PFSK-1 (cell line): ENCODE data around the gene CD83.

Source experiments
- FOXP2 ChIP-seq: optimal IDR thresholded peaks from 2 replicates; pipeline ENCODE3; 2011; ENCODE audit warnings: borderline replicate concordance, control low read depth, inconsistent platforms; ENCODE audit not compliant: insufficient read depth; ENCODE audit errors: extremely low read length, extremely low read depth
- POLR2AphosphoS5 ChIP-seq: IDR thresholded peaks from 2 replicates; pipeline ENCODE4 v1.6.1; 2012; ENCODE audit warnings: low read depth, mild to moderate bottlenecking, control low read depth, low read length, moderate library complexity
- SIN3A ChIP-seq: IDR thresholded peaks from 2 replicates; pipeline ENCODE4 v1.6.1; 2012; ENCODE audit warnings: mild to moderate bottlenecking, low read length, moderate library complexity, borderline replicate concordance; ENCODE audit not compliant: insufficient read depth
- TAF1 ChIP-seq: IDR thresholded peaks from 2 replicates; pipeline ENCODE4 v1.6.1; 2012; ENCODE audit warnings: low read length, control low read depth, borderline replicate concordance; ENCODE audit not compliant: insufficient read depth
- TF ChIP-seq, protein P1 (sequence below), 2 experiments: IDR thresholded peaks; 2 replicates each; pipeline versions ENCODE4 v1.6.1 to v1.8.0; 2011 to 2012; ENCODE audit warnings: low read depth in 2 of 2, low read length in 2 of 2, control low read depth in 1 of 2, inconsistent platforms in 1 of 2, mild to moderate bottlenecking in 1 of 2, moderate library complexity in 1 of 2; ENCODE audit not compliant: insufficient read depth in 1 of 2

The CD83 gene

GRCh38 chr6:14084388-14084787 lies 33.2 kb upstream of the CD83 start:
- TF ChIP-seq SIN3A: no peak
- no peak for TF ChIP-seq FOXP2

GRCh38 chr6:14085176-14085787 lies 32.3 kb upstream of the CD83 start:
- TF ChIP-seq, protein P1, sequence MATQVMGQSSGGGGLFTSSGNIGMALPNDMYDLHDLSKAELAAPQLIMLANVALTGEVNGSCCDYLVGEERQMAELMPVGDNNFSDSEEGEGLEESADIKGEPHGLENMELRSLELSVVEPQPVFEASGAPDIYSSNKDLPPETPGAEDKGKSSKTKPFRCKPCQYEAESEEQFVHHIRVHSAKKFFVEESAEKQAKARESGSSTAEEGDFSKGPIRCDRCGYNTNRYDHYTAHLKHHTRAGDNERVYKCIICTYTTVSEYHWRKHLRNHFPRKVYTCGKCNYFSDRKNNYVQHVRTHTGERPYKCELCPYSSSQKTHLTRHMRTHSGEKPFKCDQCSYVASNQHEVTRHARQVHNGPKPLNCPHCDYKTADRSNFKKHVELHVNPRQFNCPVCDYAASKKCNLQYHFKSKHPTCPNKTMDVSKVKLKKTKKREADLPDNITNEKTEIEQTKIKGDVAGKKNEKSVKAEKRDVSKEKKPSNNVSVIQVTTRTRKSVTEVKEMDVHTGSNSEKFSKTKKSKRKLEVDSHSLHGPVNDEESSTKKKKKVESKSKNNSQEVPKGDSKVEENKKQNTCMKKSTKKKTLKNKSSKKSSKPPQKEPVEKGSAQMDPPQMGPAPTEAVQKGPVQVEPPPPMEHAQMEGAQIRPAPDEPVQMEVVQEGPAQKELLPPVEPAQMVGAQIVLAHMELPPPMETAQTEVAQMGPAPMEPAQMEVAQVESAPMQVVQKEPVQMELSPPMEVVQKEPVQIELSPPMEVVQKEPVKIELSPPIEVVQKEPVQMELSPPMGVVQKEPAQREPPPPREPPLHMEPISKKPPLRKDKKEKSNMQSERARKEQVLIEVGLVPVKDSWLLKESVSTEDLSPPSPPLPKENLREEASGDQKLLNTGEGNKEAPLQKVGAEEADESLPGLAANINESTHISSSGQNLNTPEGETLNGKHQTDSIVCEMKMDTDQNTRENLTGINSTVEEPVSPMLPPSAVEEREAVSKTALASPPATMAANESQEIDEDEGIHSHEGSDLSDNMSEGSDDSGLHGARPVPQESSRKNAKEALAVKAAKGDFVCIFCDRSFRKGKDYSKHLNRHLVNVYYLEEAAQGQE (IDR thresholded peaks at IDR 0.05; ENCODE audit: insufficient read depth in 1 of 2, low read depth in 2 of 2, low read length in 2 of 2): no peak

DNA sequence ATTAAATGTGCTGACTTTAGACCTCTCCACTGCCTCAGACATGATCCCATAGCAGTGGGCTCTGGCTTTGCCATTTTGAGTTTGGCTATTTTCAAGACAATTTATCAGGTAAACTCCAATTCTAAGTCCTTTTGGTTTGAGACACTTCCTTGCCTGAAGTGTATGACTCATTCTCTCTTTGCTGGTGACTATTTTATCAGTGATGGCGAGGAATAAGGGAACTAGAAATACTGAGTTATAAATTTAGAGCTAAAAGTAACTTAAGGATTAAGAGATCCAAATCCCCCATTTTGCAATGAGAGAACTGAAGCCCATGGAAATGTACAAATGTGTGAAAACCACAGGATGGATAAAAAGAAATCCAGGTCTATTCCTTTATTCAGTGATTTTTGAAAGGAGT lies 30.9 kb upstream of the CD83 start:
- TF ChIP-seq POLR2AphosphoS5 (no peak), FOXP2 (no peak), SIN3A (no peak), TAF1 (no peak)
- TF ChIP-seq, protein P1 (IDR thresholded peaks at IDR 0.05; ENCODE audit: insufficient read depth in 1 of 2, low read depth in 2 of 2, low read length in 2 of 2): no peak

DNA sequence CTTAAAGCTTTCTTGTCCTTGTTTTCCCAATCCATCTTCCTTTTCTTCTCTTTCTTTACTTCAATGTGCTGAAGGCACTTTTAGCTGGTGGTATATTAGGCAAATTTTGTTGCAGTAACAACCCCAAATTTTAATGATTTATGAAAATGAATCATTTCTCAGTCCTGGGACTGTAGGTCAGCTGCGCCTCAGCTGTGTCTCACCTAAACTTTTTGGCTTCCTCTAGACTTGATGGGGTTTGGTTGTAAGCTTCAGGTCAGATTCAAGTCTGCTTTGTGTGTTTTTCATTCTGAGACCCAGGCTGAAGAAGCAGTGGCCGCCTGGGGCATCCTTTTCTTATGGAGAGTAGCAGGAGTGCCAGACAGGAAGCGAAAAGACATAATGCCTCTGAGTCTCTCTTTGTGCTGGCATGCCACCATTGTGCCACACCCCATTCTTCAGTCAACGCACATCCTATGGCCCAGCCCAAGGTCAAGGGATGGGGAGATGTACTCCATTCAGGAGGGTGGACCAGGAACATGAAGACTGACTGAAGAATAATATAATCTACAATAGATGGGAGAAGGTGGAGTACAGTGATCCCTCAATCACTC lies 28.9 kb upstream of the CD83 start:
- TF ChIP-seq, protein P1 (IDR thresholded peaks at IDR 0.05; ENCODE audit: insufficient read depth in 1 of 2, low read depth in 2 of 2, low read length in 2 of 2): no peak
- no peak for TF ChIP-seq TAF1
- TF ChIP-seq POLR2AphosphoS5: no peak
- no peak for TF ChIP-seq FOXP2
- TF ChIP-seq SIN3A: no peak

GRCh38 chr6:14089224-14089623 lies 28.3 kb upstream of the CD83 start:
- TF ChIP-seq SIN3A (no peak), TAF1 (no peak), FOXP2 (no peak), POLR2AphosphoS5 (no peak)
- TF ChIP-seq, protein P1 (IDR thresholded peaks at IDR 0.05; ENCODE audit: insufficient read depth in 1 of 2, low read depth in 2 of 2, low read length in 2 of 2): no peak
